ENCODE measurements around the gene SLC8A1. TPM values are rescaled to one million over a fixed set of nuclear protein-coding genes. Genes with fewer than 3 reads are reported as not detected.

SLC8A1 gene
- total RNA-seq, 4 donors from 2014 or later, result 8.1 to 22.9 (median 9.3) TPM

GRCh38 chr2:40244675-40245074 lies 207.2 kb downstream of the SLC8A1 start:
- 0 to 6% methylated on average over 1 of the region's 1 CpG for WGBS, 2 donors
- peak; percentile 35 to 57 for DNase-seq (ENCODE audit: low spot score in 2 of 2)
- TF ChIP-seq POLR2A (IDR thresholded peaks at IDR 0.05), result no peak
- TF ChIP-seq CTCF (IDR thresholded peaks at IDR 0.05), result peak in 4 of 5 experiments; percentile 21 to 41 (median 36)
- no peaks in the 10 kb centered on the region for H3K36me3 ChIP-seq
- no peak overlapping the region for H3K27ac ChIP-seq
- H3K27me3 ChIP-seq, result no peaks in the 10 kb centered on the region
- H3K9me3 ChIP-seq, result no peaks in the 10 kb centered on the region
- H3K4me1 ChIP-seq, result peaks cover 0 to 22% (median 6%) of the 10 kb centered on the region in 4 donors
- H3K4me3 ChIP-seq, result no peak overlapping the region

- no peak overlapping the region for H3K4me3 ChIP-seq
- peak in 1 of 2 donors; percentile 37 for TF ChIP-seq EP300 (IDR thresholded peaks at IDR 0.05)
- TF ChIP-seq CTCF (IDR thresholded peaks at IDR 0.05), result no peak
- H3K9me3 ChIP-seq, result no peaks in the 10 kb centered on the region
- H3K27ac ChIP-seq, result no peak overlapping the region
- H3K36me3 ChIP-seq, result no peaks in the 10 kb centered on the region
- no peaks in the 10 kb centered on the region for H3K27me3 ChIP-seq
- WGBS, 2 donors, result 46 to 47% methylated on average over 6 of the region's 6 CpGs
- peak in 1 of 2 donors; percentile 9 for DNase-seq (ENCODE audit: low spot score in 2 of 2)
- H3K4me1 ChIP-seq, result peaks cover 0 to 24% (median 7%) of the 10 kb centered on the region in 4 donors
Measured at GRCh38 chr2:40244251-40244650, 207.6 kb downstream of the SLC8A1 start.

- Histone ChIP-seq H3K4me3 (no peak overlapping the region), H3K27me3 (no peaks in the 10 kb centered on the region), H3K4me1 (peaks cover 0 to 24% (median 7%) of the 10 kb centered on the region in 4 donors), H3K36me3 (no peaks in the 10 kb centered on the region), H3K27ac (no peak overlapping the region), H3K9me3 (no peaks in the 10 kb centered on the region)
- no peak for DNase-seq (ENCODE audit: low spot score in 2 of 2)
- no peak for TF ChIP-seq EP300 (IDR thresholded peaks at IDR 0.05)
- no peak for TF ChIP-seq POLR2A (IDR thresholded peaks at IDR 0.05)
- no peak for TF ChIP-seq CTCF (IDR thresholded peaks at IDR 0.05)
- 42 to 56% methylated on average over 3 of the region's 3 CpGs for WGBS, 2 donors
Measured at GRCh38 chr2:40243581-40244187, 208.2 kb downstream of the SLC8A1 start.

DNA sequence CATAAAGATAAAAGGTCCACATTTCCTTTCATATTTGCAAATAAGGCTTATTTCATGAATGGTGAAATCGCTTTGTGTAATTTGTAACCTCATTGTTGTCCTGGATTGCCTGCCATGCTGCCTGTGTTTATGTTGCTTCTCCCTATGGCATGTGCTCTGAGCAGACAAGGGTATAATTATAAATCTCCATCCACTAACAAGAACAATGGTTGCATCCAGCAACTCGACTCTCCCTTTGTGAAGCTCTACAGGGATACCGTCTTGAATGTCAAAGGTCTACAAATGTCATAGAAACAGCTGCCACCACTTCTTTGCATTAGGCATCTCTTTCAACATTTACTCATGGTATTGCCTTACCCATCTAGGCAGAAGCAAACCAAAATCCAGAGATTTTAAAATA lies 209.6 kb downstream of the SLC8A1 start:
- H3K4me1 ChIP-seq, result peaks cover 0 to 24% (median 7%) of the 10 kb centered on the region in 4 donors
- TF ChIP-seq CTCF (IDR thresholded peaks at IDR 0.05) (no peak), EP300 (IDR thresholded peaks at IDR 0.05) (no peak), POLR2A (IDR thresholded peaks at IDR 0.05) (no peak)
- no peak for DNase-seq (ENCODE audit: low spot score in 2 of 2)

GRCh38 chr2:40240070-40240469 lies 211.8 kb downstream of the SLC8A1 start:
- Histone ChIP-seq H3K36me3 (no peaks in the 10 kb centered on the region), H3K27me3 (no peaks in the 10 kb centered on the region), H3K27ac (peak overlapping the region in 1 of 4 donors; percentile 55), H3K4me1 (peaks cover 0 to 24% (median 7%) of the 10 kb centered on the region in 4 donors), H3K4me3 (no peak overlapping the region), H3K9me3 (no peaks in the 10 kb centered on the region)
- peak; percentile 55 to 57 for DNase-seq (ENCODE audit: low spot score in 2 of 2)
- WGBS, 2 donors, result 6 to 10% methylated on average over 5 of the region's 5 CpGs
- TF ChIP-seq CTCF (IDR thresholded peaks at IDR 0.05), result no peak
- TF ChIP-seq EP300 (IDR thresholded peaks at IDR 0.05), result peak in 1 of 2 donors; percentile 65
- TF ChIP-seq POLR2A (IDR thresholded peaks at IDR 0.05), result no peak

More for the DNA sequence above, 209.6 kb downstream of the SLC8A1 start:
- Histone ChIP-seq H3K36me3 (no peaks in the 10 kb centered on the region), H3K27ac (no peak overlapping the region), H3K27me3 (no peaks in the 10 kb centered on the region), H3K4me3 (no peak overlapping the region), H3K9me3 (no peaks in the 10 kb centered on the region)
- WGBS, 2 donors, result 58 to 61% methylated on average over 3 of the region's 3 CpGs

Measured in tibial nerve (tissue), 4 donors.